ENCODE results near the gene NRXN3. TPM values are rescaled to one million over a fixed set of nuclear protein-coding genes. Genes with fewer than 3 reads are reported as not detected.

The NRXN3 gene
- polyA plus RNA-seq, 1 donor from 2014 or later: 110 TPM

DNA sequence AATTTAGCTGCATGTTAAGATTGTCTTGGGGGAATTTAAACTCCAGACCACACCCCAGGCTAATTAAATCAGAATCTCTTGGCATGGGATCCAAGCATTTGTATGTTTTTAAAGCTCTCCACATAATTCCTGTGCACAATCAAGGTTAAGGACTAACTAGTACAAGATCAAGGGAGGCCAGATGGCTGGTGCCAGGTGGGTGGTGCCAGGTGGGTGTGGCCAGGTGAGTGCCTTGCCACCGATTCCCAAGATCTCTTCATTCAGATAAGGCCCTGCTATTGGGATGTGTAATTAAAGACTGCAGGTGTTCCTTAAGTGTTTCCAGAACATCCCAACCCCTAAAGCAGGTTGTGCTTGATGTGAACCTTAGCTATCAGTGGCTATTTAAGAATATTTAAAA lies 75.1 kb downstream of the NRXN3 start:
- Histone ChIP-seq H3K27ac (ENCODE audit: low read length) (no peak overlapping the region), H3K36me3 (ENCODE audit: insufficient read depth, low read length) (no peaks in the 10 kb centered on the region), H3K9me3 (ENCODE audit: low read length) (no peaks in the 10 kb centered on the region), H3K4me3 (ENCODE audit: low read length) (no peak overlapping the region), H3K9ac (ENCODE audit: low read length) (no peak overlapping the region), H3K9me2 (ENCODE audit: insufficient read depth, low read length) (no peaks in the 10 kb centered on the region), H2AFZ (ENCODE audit: low read depth, low read length) (no peak overlapping the region), H4K20me1 (ENCODE audit: insufficient read depth) (no peaks in the 10 kb centered on the region), H3F3A (ENCODE audit: insufficient read depth, low read length, poor library complexity, severe bottlenecking) (no peaks in the 10 kb centered on the region), H3K79me2 (replicated peaks; ENCODE audit: insufficient read depth, low read length) (peaks cover 30% of the 10 kb centered on the region), H3K4me2 (ENCODE audit: low read length) (no peak overlapping the region), H3K27me3 (ENCODE audit: insufficient read depth, low read depth, low read length) (no peaks in the 10 kb centered on the region)
- TF ChIP-seq, protein P1, sequence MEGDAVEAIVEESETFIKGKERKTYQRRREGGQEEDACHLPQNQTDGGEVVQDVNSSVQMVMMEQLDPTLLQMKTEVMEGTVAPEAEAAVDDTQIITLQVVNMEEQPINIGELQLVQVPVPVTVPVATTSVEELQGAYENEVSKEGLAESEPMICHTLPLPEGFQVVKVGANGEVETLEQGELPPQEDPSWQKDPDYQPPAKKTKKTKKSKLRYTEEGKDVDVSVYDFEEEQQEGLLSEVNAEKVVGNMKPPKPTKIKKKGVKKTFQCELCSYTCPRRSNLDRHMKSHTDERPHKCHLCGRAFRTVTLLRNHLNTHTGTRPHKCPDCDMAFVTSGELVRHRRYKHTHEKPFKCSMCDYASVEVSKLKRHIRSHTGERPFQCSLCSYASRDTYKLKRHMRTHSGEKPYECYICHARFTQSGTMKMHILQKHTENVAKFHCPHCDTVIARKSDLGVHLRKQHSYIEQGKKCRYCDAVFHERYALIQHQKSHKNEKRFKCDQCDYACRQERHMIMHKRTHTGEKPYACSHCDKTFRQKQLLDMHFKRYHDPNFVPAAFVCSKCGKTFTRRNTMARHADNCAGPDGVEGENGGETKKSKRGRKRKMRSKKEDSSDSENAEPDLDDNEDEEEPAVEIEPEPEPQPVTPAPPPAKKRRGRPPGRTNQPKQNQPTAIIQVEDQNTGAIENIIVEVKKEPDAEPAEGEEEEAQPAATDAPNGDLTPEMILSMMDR (IDR thresholded peaks at IDR 0.05; ENCODE audit: poor library complexity, severe bottlenecking): no peak
- no peak for TF ChIP-seq EP300 (conservative IDR thresholded peaks at IDR 0.05; ENCODE audit: poor library complexity, severe bottlenecking)
- TF ChIP-seq, protein P2, sequence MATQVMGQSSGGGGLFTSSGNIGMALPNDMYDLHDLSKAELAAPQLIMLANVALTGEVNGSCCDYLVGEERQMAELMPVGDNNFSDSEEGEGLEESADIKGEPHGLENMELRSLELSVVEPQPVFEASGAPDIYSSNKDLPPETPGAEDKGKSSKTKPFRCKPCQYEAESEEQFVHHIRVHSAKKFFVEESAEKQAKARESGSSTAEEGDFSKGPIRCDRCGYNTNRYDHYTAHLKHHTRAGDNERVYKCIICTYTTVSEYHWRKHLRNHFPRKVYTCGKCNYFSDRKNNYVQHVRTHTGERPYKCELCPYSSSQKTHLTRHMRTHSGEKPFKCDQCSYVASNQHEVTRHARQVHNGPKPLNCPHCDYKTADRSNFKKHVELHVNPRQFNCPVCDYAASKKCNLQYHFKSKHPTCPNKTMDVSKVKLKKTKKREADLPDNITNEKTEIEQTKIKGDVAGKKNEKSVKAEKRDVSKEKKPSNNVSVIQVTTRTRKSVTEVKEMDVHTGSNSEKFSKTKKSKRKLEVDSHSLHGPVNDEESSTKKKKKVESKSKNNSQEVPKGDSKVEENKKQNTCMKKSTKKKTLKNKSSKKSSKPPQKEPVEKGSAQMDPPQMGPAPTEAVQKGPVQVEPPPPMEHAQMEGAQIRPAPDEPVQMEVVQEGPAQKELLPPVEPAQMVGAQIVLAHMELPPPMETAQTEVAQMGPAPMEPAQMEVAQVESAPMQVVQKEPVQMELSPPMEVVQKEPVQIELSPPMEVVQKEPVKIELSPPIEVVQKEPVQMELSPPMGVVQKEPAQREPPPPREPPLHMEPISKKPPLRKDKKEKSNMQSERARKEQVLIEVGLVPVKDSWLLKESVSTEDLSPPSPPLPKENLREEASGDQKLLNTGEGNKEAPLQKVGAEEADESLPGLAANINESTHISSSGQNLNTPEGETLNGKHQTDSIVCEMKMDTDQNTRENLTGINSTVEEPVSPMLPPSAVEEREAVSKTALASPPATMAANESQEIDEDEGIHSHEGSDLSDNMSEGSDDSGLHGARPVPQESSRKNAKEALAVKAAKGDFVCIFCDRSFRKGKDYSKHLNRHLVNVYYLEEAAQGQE (IDR thresholded peaks at IDR 0.05; ENCODE audit: borderline replicate concordance): no peak
- TF ChIP-seq POLR2AphosphoS5 (IDR thresholded peaks at IDR 0.05): no peak
- no peak for TF ChIP-seq RAD21 (conservative IDR thresholded peaks at IDR 0.05)
- TF ChIP-seq MXI1 (conservative IDR thresholded peaks at IDR 0.05; ENCODE audit: poor library complexity, severe bottlenecking): no peak
- no peak for TF ChIP-seq TAF1 (IDR thresholded peaks at IDR 0.05; ENCODE audit: low read depth)
- no peak for TF ChIP-seq EZH2 (IDR thresholded peaks at IDR 0.05; ENCODE audit: borderline replicate concordance, insufficient read depth, low read length, poor library complexity, severe bottlenecking)
- no peak for TF ChIP-seq SMC3 (conservative IDR thresholded peaks at IDR 0.05; ENCODE audit: poor library complexity)

DNA sequence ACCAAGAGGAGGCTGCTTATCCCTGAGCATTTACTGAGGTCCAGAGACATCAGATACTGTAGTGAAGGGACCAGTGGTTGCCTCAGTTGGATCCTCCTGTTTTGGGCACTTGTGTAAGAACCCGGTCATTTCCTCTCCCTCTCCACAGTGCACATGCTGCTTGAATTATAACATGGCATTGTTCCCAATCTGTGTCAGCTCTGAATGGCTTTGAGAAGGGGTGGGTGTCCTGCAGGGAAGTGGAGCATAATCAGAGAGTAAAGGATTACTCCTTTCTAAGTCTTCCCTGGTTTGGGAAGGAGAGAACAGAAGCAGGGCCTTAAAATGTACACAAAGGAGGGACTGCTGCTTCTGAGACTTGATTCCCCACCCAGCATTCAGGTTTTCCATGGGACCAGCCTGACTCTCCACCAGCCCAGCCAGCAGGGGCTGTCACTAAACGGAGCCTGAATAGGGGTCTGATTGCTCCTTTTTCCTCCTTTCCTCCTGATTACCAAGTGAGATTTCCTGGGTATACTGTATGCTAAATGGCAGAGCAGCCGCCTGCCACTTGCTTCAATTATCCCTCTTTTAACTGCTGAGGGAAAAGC lies 78.4 kb downstream of the NRXN3 start:
- H3K4me2 ChIP-seq (ENCODE audit: low read length): peak overlapping the region; percentile 48
- TF ChIP-seq RAD21 (conservative IDR thresholded peaks at IDR 0.05) (peak; percentile 32), MXI1 (conservative IDR thresholded peaks at IDR 0.05; ENCODE audit: poor library complexity, severe bottlenecking) (no peak), EP300 (conservative IDR thresholded peaks at IDR 0.05; ENCODE audit: poor library complexity, severe bottlenecking) (no peak), SMC3 (conservative IDR thresholded peaks at IDR 0.05; ENCODE audit: poor library complexity) (no peak), TAF1 (IDR thresholded peaks at IDR 0.05; ENCODE audit: low read depth) (no peak), POLR2AphosphoS5 (IDR thresholded peaks at IDR 0.05) (no peak)
- TF ChIP-seq, protein P2 (IDR thresholded peaks at IDR 0.05; ENCODE audit: borderline replicate concordance): no peak
- TF ChIP-seq, protein P1 (IDR thresholded peaks at IDR 0.05; ENCODE audit: poor library complexity, severe bottlenecking): no peak
- H3K27ac ChIP-seq (ENCODE audit: low read length): peak overlapping the region; percentile 75
- H3K9me3 ChIP-seq (ENCODE audit: low read length): no peaks in the 10 kb centered on the region
- H4K20me1 ChIP-seq (ENCODE audit: insufficient read depth): no peaks in the 10 kb centered on the region
- peak overlapping the region; percentile 39 for H3K4me3 ChIP-seq (ENCODE audit: low read length)
- H3K79me2 ChIP-seq (replicated peaks; ENCODE audit: insufficient read depth, low read length): peaks cover 28% of the 10 kb centered on the region
- H3K36me3 ChIP-seq (ENCODE audit: insufficient read depth, low read length): no peaks in the 10 kb centered on the region
- peak overlapping the region; percentile 48 for H3K9ac ChIP-seq (ENCODE audit: low read length)
- H3F3A ChIP-seq (ENCODE audit: insufficient read depth, low read length, poor library complexity, severe bottlenecking): no peaks in the 10 kb centered on the region
- no peaks in the 10 kb centered on the region for H3K27me3 ChIP-seq (ENCODE audit: insufficient read depth, low read depth, low read length)
- no peaks in the 10 kb centered on the region for H3K9me2 ChIP-seq (ENCODE audit: insufficient read depth, low read length)
- H2AFZ ChIP-seq (ENCODE audit: low read depth, low read length): peak overlapping the region; percentile 58
